GM13977 (cell line): ENCODE results near the gene IKBKG.

Source experiments
- DNase-seq: peaks from one replicate; pipeline ENCODE4 v3.0.0; 2012; ENCODE audit warnings: low spot score
- CTCF ChIP-seq: IDR thresholded peaks from 2 replicates; pipeline ENCODE4 v1.5.1; 2012; ENCODE audit warnings: mild to moderate bottlenecking, control low read depth; ENCODE audit not compliant: insufficient read depth; ENCODE audit errors: extremely low read depth, missing control alignments
- in situ Hi-C: fragments of 300-500 bp; cut with MboI; formaldehyde crosslinking; loops from one replicate; pipeline ENCODE4 v1.12.0; 2022; ENCODE audit warnings: low sequenced_read_pairs, low pct_unique_long_range_greater_than_20kb, mixed read lengths, inconsistent platforms; ENCODE audit not compliant: unreplicated experiment

The IKBKG gene

GRCh38 chrX:154597221-154597620 is 49.8 kb downstream of the IKBKG start:
- in situ Hi-C loops, result loop anchor here (25.0 kb wide), 2 partner anchors 140 to 240 kb away; partner anchors contain the start of gene SMIM9

GRCh38 chrX:154598656-154599055 is 51.2 kb downstream of the IKBKG start:
- in situ Hi-C loops, result loop anchor here (25.0 kb wide), 2 partner anchors 139 to 239 kb away; partner anchors contain the start of gene SMIM9
- no peak for TF ChIP-seq CTCF
- DNase-seq, result no peak

More at GRCh38 chrX:154597221-154597620, 49.8 kb downstream of the IKBKG start:
- no peak for DNase-seq
- TF ChIP-seq CTCF, result no peak

- no peak for DNase-seq
- in situ Hi-C loops, result loop anchor here (25.0 kb wide), 2 partner anchors 138 to 238 kb away; partner anchors contain the start of gene SMIM9
- no peak for TF ChIP-seq CTCF
Measured at GRCh38 chrX:154599531-154599930, 52.1 kb downstream of the IKBKG start.

- no peak for TF ChIP-seq CTCF
- DNase-seq, result no peak
- in situ Hi-C loops, result no loop called here
Measured at GRCh38 chrX:154600759-154601374, 53.4 kb downstream of the IKBKG start.

- in situ Hi-C loops, result no loop called here
- no peak for DNase-seq
- TF ChIP-seq CTCF, result no peak
Measured at GRCh38 chrX:154602226-154602625, 54.8 kb downstream of the IKBKG start.

DNA sequence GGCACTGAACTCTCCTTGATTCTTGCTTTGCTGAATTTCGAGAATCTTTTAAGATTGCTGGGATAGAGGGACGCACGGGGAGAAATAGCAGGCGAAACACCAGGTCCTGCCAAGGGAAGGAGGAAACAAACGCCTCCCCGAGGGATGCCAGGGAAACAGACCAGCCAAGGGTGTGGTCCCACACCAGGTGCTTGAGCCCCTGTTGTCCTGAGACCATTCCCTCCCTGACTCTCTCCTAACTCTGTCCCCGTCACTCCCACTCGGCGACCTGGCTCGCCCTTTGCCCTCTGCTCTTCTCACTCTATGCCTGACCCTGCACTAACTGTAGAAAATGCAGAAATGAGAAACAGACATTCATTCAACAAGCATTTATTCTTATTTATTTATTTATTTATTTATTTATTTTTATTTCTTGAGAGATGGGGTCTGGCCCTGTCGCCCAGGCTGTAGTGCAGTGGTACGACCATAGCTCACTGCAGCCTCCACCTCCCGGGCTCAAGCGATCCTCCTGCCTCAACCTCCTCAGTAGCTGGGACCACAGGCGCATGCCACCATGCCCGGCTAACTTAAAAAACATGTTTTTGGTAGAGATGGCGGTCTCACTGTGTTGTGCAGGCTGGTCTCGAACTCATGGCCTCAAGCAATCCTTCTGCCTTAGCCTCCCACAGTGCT is 55.5 kb downstream of the IKBKG start:
- DNase-seq, result no peak
- TF ChIP-seq CTCF, result no peak

More for the DNA sequence above, 55.5 kb downstream of the IKBKG start:
- in situ Hi-C loops, result no loop called here
